HepG2 (cell line): Measurements from ENCODE around the gene SIDT1. TPM values are rescaled to one million over a fixed set of nuclear protein-coding genes. Genes with fewer than 3 reads are reported as not detected.
A peak's percentile ranks its signal among the peaks of the same experiment; 100 is the strongest.

ENCODE experiments used
- ATAC-seq: fragments of 200-7000 bp; cut with Tn5 transposase; 3 replicates; pipeline ENCODE4 v1.9.1; 2020; ENCODE audit warnings: mild to moderate bottlenecking, moderate library complexity
- BruUV-seq: library from RNA; stranded (reverse); fragments of 400-500 nt; replicated peaks from 2 replicates; lab custom pipeline; 2021; lab: Mats Ljungman, UMichigan
- CTCF ChIA-PET: fragments of 300-600 bp; formaldehyde crosslinking; extraction: SDS; loops from one replicate; lab custom pipeline; 2021; ENCODE audit warnings: low total read pairs, inconsistent platforms, low intra/inter-chr PET ratio; lab: Yijun Ruan, JAX
- POLR2A ChIA-PET: fragments of 350-600 bp; sonication (Branson Sonifier 250); formaldehyde crosslinking; loops from one replicate; lab custom pipeline; 2020; ENCODE audit warnings: antibody characterized with exemption, inconsistent platforms; lab: Yijun Ruan, JAX
- DNase-seq: peaks from one replicate; pipeline ENCODE4 v3.0.0-alpha.2; 2015; ENCODE audit warnings: low spot score
- FAIRE-seq: peaks from 3 replicates; lab custom pipeline; 2011; peaks lifted over from hg19 to GRCh38; lab: Jason Lieb, UNC
- H2AFZ ChIP-seq: one replicate; pipeline ENCODE4 v1.6.1; 2011; ENCODE audit warnings: low read length, inconsistent platforms
- H3K27ac ChIP-seq: fragments of 300-600 bp; 3 replicates; pipeline ENCODE4 v1.8.0; 2011; ENCODE audit warnings: mixed run types, mild to moderate bottlenecking, mixed read lengths, low read length, inconsistent platforms; ENCODE audit not compliant: insufficient read depth; ENCODE audit errors: extremely low read length
- H3K27me3 ChIP-seq, 2 experiments: fragments of 200-600 bp in 1 of 2; 2 replicates in 1 of 2; 3 replicates in 1 of 2; pipeline versions ENCODE4 v1.6.0 to v1.8.0; 2011; ENCODE audit warnings: low read length in 2 of 2, mild to moderate bottlenecking in 2 of 2, moderate library complexity in 2 of 2, inconsistent platforms in 1 of 2; ENCODE audit not compliant: insufficient read depth in 2 of 2, control insufficient read depth in 1 of 2
- H3K36me3 ChIP-seq, 2 experiments: fragments of 200-600 bp in 1 of 2; replicated peaks in 1 of 2; 2 replicates in 1 of 2; 3 replicates in 1 of 2; pipeline versions ENCODE4 v1.5.1 to v1.8.0; 2011; ENCODE audit warnings: low read length in 2 of 2, inconsistent platforms in 1 of 2; ENCODE audit not compliant: insufficient read depth in 2 of 2, control insufficient read depth in 1 of 2
- H3K4me1 ChIP-seq: 2 replicates; pipeline ENCODE4 v1.5.1; 2012; ENCODE audit warnings: low read length, inconsistent platforms; ENCODE audit not compliant: insufficient read depth
- H3K4me2 ChIP-seq: 2 replicates; pipeline ENCODE4 v1.6.0; 2011; ENCODE audit warnings: low read depth, low read length, inconsistent platforms
- H3K4me3 ChIP-seq, 3 experiments: fragments of 200-600 bp in 1 of 3; sonication (generic), shearing (Covaris generic) in 1 of 3; replicated peaks in 1 of 3; 2 replicates each; pipeline ENCODE4 v1.5.1; 2011 to 2016; ENCODE audit warnings: low read length in 3 of 3, inconsistent platforms in 2 of 3, low read depth in 2 of 3, mild to moderate bottlenecking in 2 of 3, control low read depth in 1 of 3, mixed read lengths in 1 of 3; ENCODE audit not compliant: insufficient read depth in 1 of 3
- H3K79me2 ChIP-seq: one replicate; pipeline ENCODE4 v1.6.1; 2011; ENCODE audit warnings: low read length, inconsistent platforms; ENCODE audit not compliant: insufficient read depth
- H3K9ac ChIP-seq: 2 replicates; pipeline ENCODE4 v1.6.0; 2011; ENCODE audit warnings: mild to moderate bottlenecking, low read depth, low read length, inconsistent platforms; ENCODE audit not compliant: insufficient read depth
- H3K9me3 ChIP-seq: 2 replicates; pipeline ENCODE4 v1.5.1; 2012; ENCODE audit warnings: mild to moderate bottlenecking, low read length
- H4K20me1 ChIP-seq: 2 replicates; pipeline ENCODE4 v1.6.0; 2011; ENCODE audit warnings: inconsistent platforms, mild to moderate bottlenecking, low read length, moderate library complexity; ENCODE audit not compliant: insufficient read depth
- FOSL1 ChIP-seq: sonication (generic); formaldehyde crosslinking; IDR thresholded peaks from 2 replicates; pipeline ENCODE4 v1.9.0; 2021; ENCODE audit warnings: missing genetic modification reagents, borderline replicate concordance
- HCFC1 ChIP-seq: fragments of 150-350 bp; IDR thresholded peaks from 2 replicates; pipeline ENCODE4 v1.6.1; 2014; ENCODE audit warnings: low read depth, low read length
- MAF1 ChIP-seq: sonication (generic); formaldehyde crosslinking; IDR thresholded peaks from 2 replicates; pipeline ENCODE4 v1.5.0; 2020; ENCODE audit warnings: missing genetic modification reagents, borderline replicate concordance
- MYPOP ChIP-seq: sonication (generic); formaldehyde crosslinking; IDR thresholded peaks from 2 replicates; pipeline ENCODE4 v1.8.1; 2023; ENCODE audit warnings: mild to moderate bottlenecking, moderate library complexity, missing genetic modification reagents
- NAIF1 ChIP-seq: sonication (generic); formaldehyde crosslinking; IDR thresholded peaks from 2 replicates; pipeline ENCODE4 v1.5.0; 2020; ENCODE audit warnings: mild to moderate bottlenecking, missing genetic modification reagents, borderline replicate concordance
- NR1H2 ChIP-seq: sonication (generic); formaldehyde crosslinking; IDR thresholded peaks from 2 replicates; pipeline ENCODE4 v1.8.1; 2022; ENCODE audit warnings: low read depth, missing genetic modification reagents, borderline replicate concordance
- TIGD3 ChIP-seq: sonication (generic); formaldehyde crosslinking; IDR thresholded peaks from 2 replicates; pipeline ENCODE4 v1.5.1; 2020; ENCODE audit warnings: mild to moderate bottlenecking, missing genetic modification reagents, borderline replicate concordance
- XBP1 ChIP-seq: sonication (generic); formaldehyde crosslinking; IDR thresholded peaks from 2 replicates; pipeline ENCODE4 v1.5.0; 2020; ENCODE audit warnings: missing genetic modification reagents
- ZFX ChIP-seq: sonication (generic); formaldehyde crosslinking; IDR thresholded peaks from 2 replicates; pipeline ENCODE4 v1.4.0; 2020; ENCODE audit warnings: mild to moderate bottlenecking, low read depth, missing genetic modification reagents, moderate library complexity
- ZNF234 ChIP-seq: sonication (generic); formaldehyde crosslinking; conservative IDR thresholded peaks from 2 replicates; pipeline ENCODE4 v1.5.1; 2020; ENCODE audit warnings: mild to moderate bottlenecking, missing genetic modification reagents
- ZNF251 ChIP-seq: sonication (generic); formaldehyde crosslinking; IDR thresholded peaks from 2 replicates; pipeline ENCODE4 v1.9.0; 2021; ENCODE audit warnings: mild to moderate bottlenecking, missing genetic modification reagents
- ZNF83 ChIP-seq: sonication (generic); formaldehyde crosslinking; IDR thresholded peaks from 2 replicates; pipeline ENCODE4 v1.4.0; 2020; ENCODE audit warnings: missing genetic modification reagents, mild to moderate bottlenecking, borderline replicate concordance
- ZSCAN21 ChIP-seq: sonication (generic); formaldehyde crosslinking; IDR thresholded peaks from 2 replicates; pipeline ENCODE4 v1.8.0; 2022; ENCODE audit warnings: mild to moderate bottlenecking, missing genetic modification reagents, moderate library complexity, borderline replicate concordance
- WGBS: methylation state at CpG from one replicate; pipeline ENCODE4 v1.1.6; 2017; ENCODE audit warnings: low lambda C conversion rate; 5-methylcytosine and 5-hydroxymethylcytosine counted together
- in situ Hi-C: cut with HindIII; loops from 2 replicates; pipeline ENCODE4 v1.10.0; 2017; ENCODE audit warnings: low pct_unique_long_range_greater_than_20kb; ENCODE audit not compliant: extremely low pct_ligation_motif_present
- intact Hi-C: fragments of 100-400 bp; cut with micrococcal nuclease; formaldehyde crosslinking; loops from one replicate; pipeline ENCODE4 v1.10.0; 2022; ENCODE audit not compliant: unreplicated experiment
- polyA plus RNA-seq, 8 experiments: library from polyadenylated mRNA; depleted of rRNA in 3 of 8; stranded (reverse) in 7 of 8; unstranded in 1 of 8; fragments of >200 nt; fragmentation: Illumina TruSeq in 4 of 8; extraction: Trizol in 4 of 8; gene quantifications; 2 replicates each; pipeline versions ENCODE4 v1.2.1 to v1.2.3, GENCODE V29; 2011 to 2016; ENCODE audit warnings: low read depth in 4 of 8, missing spikeins in 1 of 8, mixed read lengths in 1 of 8; ENCODE audit not compliant: insufficient read depth in 1 of 8
- total RNA-seq, 5 experiments: library from RNA; depleted of rRNA; stranded (reverse); fragments of >200 nt; fragmentation: Illumina TruSeq; extraction: Trizol; gene quantifications; 2 replicates each; pipeline ENCODE4 v1.2.3, GENCODE V29; 2016; ENCODE audit warnings: low read depth in 1 of 5
- TF ChIP-seq, protein P1 (sequence below): sonication (generic); formaldehyde crosslinking; IDR thresholded peaks from 2 replicates; pipeline ENCODE4 v1.4.0; 2020; ENCODE audit warnings: mild to moderate bottlenecking, missing genetic modification reagents
- TF ChIP-seq, protein P2 (sequence below): sonication (generic); formaldehyde crosslinking; IDR thresholded peaks from 2 replicates; pipeline ENCODE4 v1.5.1; 2020; ENCODE audit warnings: missing genetic modification reagents, mild to moderate bottlenecking, borderline replicate concordance
- TF ChIP-seq, protein P3 (sequence below): sonication (generic); formaldehyde crosslinking; IDR thresholded peaks from 2 replicates; pipeline ENCODE4 v1.4.0; 2020; ENCODE audit warnings: missing genetic modification reagents

Gene SIDT1
- total and polyA plus RNA-seq, 2 of the 13 experiments (the other 11 are each of a cell fraction or from before 2014, with no cell fraction given): 0.07 TPM

- TF ChIP-seq ZNF234 (no peak), MYPOP (CRISPR knock-in tag) (no peak)
- TF ChIP-seq, all 625 proteins: peak for 0
Observed at GRCh38 chr3:113660896-113661295, 128.5 kb downstream of the SIDT1 start (continued).

DNA sequence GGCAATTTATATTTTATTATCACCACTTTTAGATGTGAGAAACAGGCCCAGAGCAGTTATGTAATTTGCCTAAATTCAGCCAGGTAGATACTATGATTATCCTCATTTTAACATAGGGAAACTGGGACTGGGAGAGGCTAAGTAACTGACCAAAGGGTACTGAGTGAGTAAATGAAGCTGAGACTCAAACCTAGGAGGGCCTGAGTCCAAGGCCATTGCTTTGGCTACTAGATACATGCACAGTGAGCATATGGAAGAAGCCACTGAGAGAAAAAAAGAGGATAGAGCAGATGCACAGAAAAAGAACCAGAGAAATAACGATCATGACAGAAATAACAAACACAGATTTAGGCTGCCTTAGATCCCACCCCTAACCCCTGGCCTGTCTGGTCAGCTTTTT is 130.5 kb downstream of the SIDT1 start:
- Histone ChIP-seq H3K27ac (peak overlapping the region; percentile 88), H3K27me3 (no peaks in the 10 kb centered on the region), H3K4me2 (peak overlapping the region; percentile 79), H3K9ac (peak overlapping the region; percentile 41; the same call in 1 of the 2 replicates), H4K20me1 (no peaks in the 10 kb centered on the region), H3K4me1 (peaks cover 42% of the 10 kb centered on the region), H3K36me3 (peaks cover 15 to 22% of the 10 kb centered on the region in 2 experiments), H3K4me3 (peak overlapping the region in 2 of 3 experiments; percentile 13 to 30; a peak in 2 of 6 replicates), H2AFZ (no peak overlapping the region), H3K79me2 (peaks cover 4% of the 10 kb centered on the region), H3K9me3 (no peaks in the 10 kb centered on the region)
- DNase-seq (peak; percentile 46), ATAC-seq (peak; percentile 65), FAIRE-seq (no peak)
- POLR2A ChIA-PET: interaction anchor here (1.0 to 4.0 kb wide), 10 partner anchors 9 to 672 kb away, joined by 3 to 58 read pairs (median 6); partner anchors contain the start of genes ATP6V1A, NAA50, SPICE1 and USF3
- 0% methylated on average over 1 of the region's 1 CpG for WGBS
- in situ Hi-C loops: no loop called here
- CTCF ChIA-PET: no interaction called here
- intact Hi-C loops: loop anchor here (1.0 to 2.0 kb wide), 3 partner anchors 32 to 74 kb away; partner anchors contain the start of gene USF3
- TSS peak; percentile 27 for BruUV-seq
- TF ChIP-seq, protein P1, sequence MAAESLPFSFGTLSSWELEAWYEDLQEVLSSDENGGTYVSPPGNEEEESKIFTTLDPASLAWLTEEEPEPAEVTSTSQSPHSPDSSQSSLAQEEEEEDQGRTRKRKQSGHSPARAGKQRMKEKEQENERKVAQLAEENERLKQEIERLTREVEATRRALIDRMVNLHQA: no peak
- TF ChIP-seq XBP1 (CRISPR knock-in tag): no peak
- no peak for TF ChIP-seq ZNF251 (CRISPR knock-in tag)
- TF ChIP-seq FOSL1 (CRISPR knock-in tag): no peak
- TF ChIP-seq NR1H2: no peak
- 0 out of 2 replicates have a peak, but pooled peaks have one; percentile 12 for TF ChIP-seq ZFX (CRISPR knock-in tag)
- TF ChIP-seq ZNF83 (CRISPR knock-in tag): no peak
- TF ChIP-seq HCFC1: no peak
- TF ChIP-seq, protein P2, sequence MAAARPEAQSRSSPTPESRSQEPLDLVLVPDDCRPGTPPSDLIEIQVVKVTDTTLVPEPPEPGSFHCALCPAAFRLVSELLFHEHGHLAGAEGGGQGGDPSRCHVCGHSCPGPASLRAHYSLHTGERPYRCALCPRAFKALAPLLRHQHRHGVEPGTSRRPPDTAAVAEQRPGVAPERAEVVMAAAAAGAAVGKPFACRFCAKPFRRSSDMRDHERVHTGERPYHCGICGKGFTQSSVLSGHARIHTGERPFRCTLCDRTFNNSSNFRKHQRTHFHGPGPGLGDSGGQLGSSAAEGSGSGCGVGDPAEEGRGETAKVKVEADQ: no peak
- TF ChIP-seq, protein P3, sequence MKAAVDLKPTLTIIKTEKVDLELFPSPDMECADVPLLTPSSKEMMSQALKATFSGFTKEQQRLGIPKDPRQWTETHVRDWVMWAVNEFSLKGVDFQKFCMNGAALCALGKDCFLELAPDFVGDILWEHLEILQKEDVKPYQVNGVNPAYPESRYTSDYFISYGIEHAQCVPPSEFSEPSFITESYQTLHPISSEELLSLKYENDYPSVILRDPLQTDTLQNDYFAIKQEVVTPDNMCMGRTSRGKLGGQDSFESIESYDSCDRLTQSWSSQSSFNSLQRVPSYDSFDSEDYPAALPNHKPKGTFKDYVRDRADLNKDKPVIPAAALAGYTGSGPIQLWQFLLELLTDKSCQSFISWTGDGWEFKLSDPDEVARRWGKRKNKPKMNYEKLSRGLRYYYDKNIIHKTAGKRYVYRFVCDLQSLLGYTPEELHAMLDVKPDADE (CRISPR knock-in tag): no peak
- 0 out of 2 replicates have a peak, but pooled peaks have one; percentile 22 for TF ChIP-seq ZSCAN21 (CRISPR knock-in tag)
- no peak for TF ChIP-seq MAF1 (CRISPR knock-in tag)
- no peak for TF ChIP-seq TIGD3 (CRISPR knock-in tag)
- 0 out of 2 replicates have a peak, but pooled peaks have one; percentile 48 for TF ChIP-seq NAIF1
